ENCODE results near the gene AZU1.
"Not testable (repeated sequence)": the region's sequence is repeated elsewhere in the genome, so short reads cannot be mapped to it uniquely, and the experiment has no call there.

- not testable (repeated sequence) for TF ChIP-seq POLR2A, CTCF (IDR thresholded peaks at IDR 0.05)
Measured at GRCh38 chr19:877992-878660, 50.5 kb downstream of the AZU1 start.

All from thyroid gland (tissue), 4 donors.